ENCODE data around the gene NCAPH2. TPM values are rescaled to one million over a fixed set of nuclear protein-coding genes. Genes with fewer than 3 reads are reported as not detected.
A peak's percentile ranks its signal among the peaks of the same experiment; 100 is the strongest.

The NCAPH2 gene
- total and polyA plus RNA-seq, 2 of the 13 experiments (the other 11 are each of a cell fraction or from before 2014, with no cell fraction given): 28.1 to 64.4 TPM

DNA sequence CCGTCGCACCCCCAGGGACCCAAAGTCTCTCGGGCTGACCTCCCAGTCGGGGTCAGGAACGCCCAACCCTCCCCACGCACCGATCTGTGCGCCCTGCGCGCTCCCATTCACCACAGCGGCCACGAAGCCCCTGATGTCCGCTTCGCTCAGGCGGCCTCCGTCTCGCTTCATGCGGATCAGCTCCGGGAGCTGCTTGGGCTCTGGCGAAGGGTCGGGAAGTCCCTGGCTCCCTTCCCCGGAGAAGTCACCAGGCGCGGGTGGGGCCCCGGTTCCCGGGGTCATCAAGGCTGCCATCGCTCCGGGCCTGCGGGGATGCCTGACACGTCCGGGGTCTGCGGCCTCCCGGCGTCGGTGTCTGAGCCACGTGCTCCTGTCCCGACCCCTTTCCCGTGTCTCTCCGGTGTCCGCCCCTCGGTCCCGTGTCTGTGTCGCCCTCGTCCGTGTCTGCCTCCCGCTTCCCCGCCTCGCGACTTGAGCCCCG, 21.4 kb downstream of the NCAPH2 start (continued):
- TF ChIP-seq, protein P1, sequence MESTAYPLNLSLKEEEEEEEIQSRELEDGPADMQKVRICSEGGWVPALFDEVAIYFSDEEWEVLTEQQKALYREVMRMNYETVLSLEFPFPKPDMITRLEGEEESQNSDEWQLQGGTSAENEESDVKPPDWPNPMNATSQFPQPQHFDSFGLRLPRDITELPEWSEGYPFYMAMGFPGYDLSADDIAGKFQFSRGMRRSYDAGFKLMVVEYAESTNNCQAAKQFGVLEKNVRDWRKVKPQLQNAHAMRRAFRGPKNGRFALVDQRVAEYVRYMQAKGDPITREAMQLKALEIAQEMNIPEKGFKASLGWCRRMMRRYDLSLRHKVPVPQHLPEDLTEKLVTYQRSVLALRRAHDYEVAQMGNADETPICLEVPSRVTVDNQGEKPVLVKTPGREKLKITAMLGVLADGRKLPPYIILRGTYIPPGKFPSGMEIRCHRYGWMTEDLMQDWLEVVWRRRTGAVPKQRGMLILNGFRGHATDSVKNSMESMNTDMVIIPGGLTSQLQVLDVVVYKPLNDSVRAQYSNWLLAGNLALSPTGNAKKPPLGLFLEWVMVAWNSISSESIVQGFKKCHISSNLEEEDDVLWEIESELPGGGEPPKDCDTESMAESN (CRISPR knock-in tag; conservative IDR thresholded peaks at IDR 0.05): 0 out of 2 replicates have a peak, but pooled peaks have one; percentile 18
- TF ChIP-seq STAG1 (CRISPR knock-in tag; IDR thresholded peaks at IDR 0.05): no peak
- no peak for TF ChIP-seq SPEN (CRISPR knock-in tag; IDR thresholded peaks at IDR 0.05; ENCODE audit: low read depth)
- TF ChIP-seq ZNF326 (CRISPR knock-in tag; IDR thresholded peaks at IDR 0.05; ENCODE audit: borderline replicate concordance): 0 out of 2 replicates have a peak, but pooled peaks have one; percentile 56
- TF ChIP-seq CHCHD3 (CRISPR knock-in tag; IDR thresholded peaks at IDR 0.05): peak; percentile 31; the same call in 1 of the 2 replicates
- TF ChIP-seq U2AF1 (optimal IDR thresholded peaks at IDR 0.05; ENCODE audit: low read depth, low read length): no peak
- TF ChIP-seq MED8 (CRISPR knock-in tag; IDR thresholded peaks at IDR 0.05; ENCODE audit: insufficient replicate concordance): no peak
- no peak for TF ChIP-seq ZNF260 (CRISPR knock-in tag; IDR thresholded peaks at IDR 0.05; ENCODE audit: borderline replicate concordance, low read depth)
- TF ChIP-seq HNRNPL (IDR thresholded peaks at IDR 0.05; ENCODE audit: low read depth, low read length): 0 out of 2 replicates have a peak, but pooled peaks have one; percentile 9
- TF ChIP-seq, protein P2, sequence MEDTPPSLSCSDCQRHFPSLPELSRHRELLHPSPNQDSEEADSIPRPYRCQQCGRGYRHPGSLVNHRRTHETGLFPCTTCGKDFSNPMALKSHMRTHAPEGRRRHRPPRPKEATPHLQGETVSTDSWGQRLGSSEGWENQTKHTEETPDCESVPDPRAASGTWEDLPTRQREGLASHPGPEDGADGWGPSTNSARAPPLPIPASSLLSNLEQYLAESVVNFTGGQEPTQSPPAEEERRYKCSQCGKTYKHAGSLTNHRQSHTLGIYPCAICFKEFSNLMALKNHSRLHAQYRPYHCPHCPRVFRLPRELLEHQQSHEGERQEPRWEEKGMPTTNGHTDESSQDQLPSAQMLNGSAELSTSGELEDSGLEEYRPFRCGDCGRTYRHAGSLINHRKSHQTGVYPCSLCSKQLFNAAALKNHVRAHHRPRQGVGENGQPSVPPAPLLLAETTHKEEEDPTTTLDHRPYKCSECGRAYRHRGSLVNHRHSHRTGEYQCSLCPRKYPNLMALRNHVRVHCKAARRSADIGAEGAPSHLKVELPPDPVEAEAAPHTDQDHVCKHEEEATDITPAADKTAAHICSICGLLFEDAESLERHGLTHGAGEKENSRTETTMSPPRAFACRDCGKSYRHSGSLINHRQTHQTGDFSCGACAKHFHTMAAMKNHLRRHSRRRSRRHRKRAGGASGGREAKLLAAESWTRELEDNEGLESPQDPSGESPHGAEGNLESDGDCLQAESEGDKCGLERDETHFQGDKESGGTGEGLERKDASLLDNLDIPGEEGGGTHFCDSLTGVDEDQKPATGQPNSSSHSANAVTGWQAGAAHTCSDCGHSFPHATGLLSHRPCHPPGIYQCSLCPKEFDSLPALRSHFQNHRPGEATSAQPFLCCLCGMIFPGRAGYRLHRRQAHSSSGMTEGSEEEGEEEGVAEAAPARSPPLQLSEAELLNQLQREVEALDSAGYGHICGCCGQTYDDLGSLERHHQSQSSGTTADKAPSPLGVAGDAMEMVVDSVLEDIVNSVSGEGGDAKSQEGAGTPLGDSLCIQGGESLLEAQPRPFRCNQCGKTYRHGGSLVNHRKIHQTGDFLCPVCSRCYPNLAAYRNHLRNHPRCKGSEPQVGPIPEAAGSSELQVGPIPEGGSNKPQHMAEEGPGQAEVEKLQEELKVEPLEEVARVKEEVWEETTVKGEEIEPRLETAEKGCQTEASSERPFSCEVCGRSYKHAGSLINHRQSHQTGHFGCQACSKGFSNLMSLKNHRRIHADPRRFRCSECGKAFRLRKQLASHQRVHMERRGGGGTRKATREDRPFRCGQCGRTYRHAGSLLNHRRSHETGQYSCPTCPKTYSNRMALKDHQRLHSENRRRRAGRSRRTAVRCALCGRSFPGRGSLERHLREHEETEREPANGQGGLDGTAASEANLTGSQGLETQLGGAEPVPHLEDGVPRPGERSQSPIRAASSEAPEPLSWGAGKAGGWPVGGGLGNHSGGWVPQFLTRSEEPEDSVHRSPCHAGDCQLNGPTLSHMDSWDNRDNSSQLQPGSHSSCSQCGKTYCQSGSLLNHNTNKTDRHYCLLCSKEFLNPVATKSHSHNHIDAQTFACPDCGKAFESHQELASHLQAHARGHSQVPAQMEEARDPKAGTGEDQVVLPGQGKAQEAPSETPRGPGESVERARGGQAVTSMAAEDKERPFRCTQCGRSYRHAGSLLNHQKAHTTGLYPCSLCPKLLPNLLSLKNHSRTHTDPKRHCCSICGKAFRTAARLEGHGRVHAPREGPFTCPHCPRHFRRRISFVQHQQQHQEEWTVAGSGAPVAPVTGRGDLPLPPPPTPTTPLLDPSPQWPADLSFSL (CRISPR knock-in tag; IDR thresholded peaks at IDR 0.05): no peak
- no peak for TF ChIP-seq HNF4G (IDR thresholded peaks at IDR 0.05; ENCODE audit: borderline replicate concordance, low read depth, low read length)
- no peak for TF ChIP-seq HNF4G (CRISPR knock-in tag; IDR thresholded peaks at IDR 0.05; ENCODE audit: borderline replicate concordance, low read depth)
- TF ChIP-seq, protein P3, sequence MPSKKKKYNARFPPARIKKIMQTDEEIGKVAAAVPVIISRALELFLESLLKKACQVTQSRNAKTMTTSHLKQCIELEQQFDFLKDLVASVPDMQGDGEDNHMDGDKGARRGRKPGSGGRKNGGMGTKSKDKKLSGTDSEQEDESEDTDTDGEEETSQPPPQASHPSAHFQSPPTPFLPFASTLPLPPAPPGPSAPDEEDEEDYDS (CRISPR knock-in tag; IDR thresholded peaks at IDR 0.05): no peak
- TF ChIP-seq CCAR2 (optimal IDR thresholded peaks at IDR 0.05; ENCODE audit: low read depth, low read length): no peak
- no peak; the same call in 1 of the 2 replicates for TF ChIP-seq EED (CRISPR knock-in tag; IDR thresholded peaks at IDR 0.05)
- 0 out of 2 replicates have a peak, but pooled peaks have one; percentile 8 for TF ChIP-seq ATF7-NPFF (CRISPR knock-in tag; IDR thresholded peaks at IDR 0.05; ENCODE audit: low read depth)
- TF ChIP-seq, protein P4, sequence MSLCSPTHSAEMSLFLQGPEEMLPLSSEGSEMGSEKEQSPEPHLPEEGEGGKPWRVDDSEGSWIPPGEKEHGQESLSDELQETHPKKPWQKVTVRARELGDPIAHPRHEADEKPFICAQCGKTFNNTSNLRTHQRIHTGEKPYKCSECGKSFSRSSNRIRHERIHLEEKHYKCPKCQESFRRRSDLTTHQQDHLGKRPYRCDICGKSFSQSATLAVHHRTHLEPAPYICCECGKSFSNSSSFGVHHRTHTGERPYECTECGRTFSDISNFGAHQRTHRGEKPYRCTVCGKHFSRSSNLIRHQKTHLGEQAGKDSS (CRISPR knock-in tag; IDR thresholded peaks at IDR 0.05; ENCODE audit: borderline replicate concordance, low read depth): no peak
- no peak for TF ChIP-seq PAF1 (CRISPR knock-in tag; IDR thresholded peaks at IDR 0.05)
- TF ChIP-seq PRPF4 (IDR thresholded peaks at IDR 0.05; ENCODE audit: low read depth, low read length, poor library complexity, severe bottlenecking): peak; percentile 66
- peak; percentile 95 for TF ChIP-seq AGO1 (IDR thresholded peaks at IDR 0.05; ENCODE audit: low read depth, low read length, poor library complexity, severe bottlenecking)
- TF ChIP-seq MXI1 (IDR thresholded peaks at IDR 0.05; ENCODE audit: borderline replicate concordance, low read depth, low read length): peak; percentile 33; the same call in 1 of the 3 replicates

Measured in HepG2 (cell line).